ENCODE data around the gene GLRA3.

Gene GLRA3

DNA sequence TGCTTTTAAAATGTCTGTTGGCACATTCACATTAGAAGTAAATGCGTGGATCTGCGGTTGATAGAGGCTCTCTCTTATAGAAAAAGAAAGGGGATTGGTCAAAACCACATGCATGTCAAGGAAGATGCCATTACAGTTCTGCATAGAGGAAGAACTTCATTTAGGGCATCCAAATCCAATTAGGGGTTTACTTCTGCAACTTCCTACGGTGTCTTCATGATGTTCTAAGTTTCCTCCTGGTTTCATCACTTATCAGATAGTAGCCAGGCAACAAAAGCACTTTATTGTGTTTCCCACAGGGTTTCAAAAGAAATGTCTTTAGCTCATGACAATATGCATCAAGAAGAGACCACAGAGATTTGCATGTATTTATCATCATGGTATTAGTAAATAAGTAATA lies 170.8 kb downstream of the GLRA3 start:
- TF ChIP-seq, protein P1, sequence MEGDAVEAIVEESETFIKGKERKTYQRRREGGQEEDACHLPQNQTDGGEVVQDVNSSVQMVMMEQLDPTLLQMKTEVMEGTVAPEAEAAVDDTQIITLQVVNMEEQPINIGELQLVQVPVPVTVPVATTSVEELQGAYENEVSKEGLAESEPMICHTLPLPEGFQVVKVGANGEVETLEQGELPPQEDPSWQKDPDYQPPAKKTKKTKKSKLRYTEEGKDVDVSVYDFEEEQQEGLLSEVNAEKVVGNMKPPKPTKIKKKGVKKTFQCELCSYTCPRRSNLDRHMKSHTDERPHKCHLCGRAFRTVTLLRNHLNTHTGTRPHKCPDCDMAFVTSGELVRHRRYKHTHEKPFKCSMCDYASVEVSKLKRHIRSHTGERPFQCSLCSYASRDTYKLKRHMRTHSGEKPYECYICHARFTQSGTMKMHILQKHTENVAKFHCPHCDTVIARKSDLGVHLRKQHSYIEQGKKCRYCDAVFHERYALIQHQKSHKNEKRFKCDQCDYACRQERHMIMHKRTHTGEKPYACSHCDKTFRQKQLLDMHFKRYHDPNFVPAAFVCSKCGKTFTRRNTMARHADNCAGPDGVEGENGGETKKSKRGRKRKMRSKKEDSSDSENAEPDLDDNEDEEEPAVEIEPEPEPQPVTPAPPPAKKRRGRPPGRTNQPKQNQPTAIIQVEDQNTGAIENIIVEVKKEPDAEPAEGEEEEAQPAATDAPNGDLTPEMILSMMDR (IDR thresholded peaks at IDR 0.05; ENCODE audit: low read depth, low read length), result no peak
- DNase-seq (ENCODE audit: extremely low read depth, low read depth), result no peak

DNA sequence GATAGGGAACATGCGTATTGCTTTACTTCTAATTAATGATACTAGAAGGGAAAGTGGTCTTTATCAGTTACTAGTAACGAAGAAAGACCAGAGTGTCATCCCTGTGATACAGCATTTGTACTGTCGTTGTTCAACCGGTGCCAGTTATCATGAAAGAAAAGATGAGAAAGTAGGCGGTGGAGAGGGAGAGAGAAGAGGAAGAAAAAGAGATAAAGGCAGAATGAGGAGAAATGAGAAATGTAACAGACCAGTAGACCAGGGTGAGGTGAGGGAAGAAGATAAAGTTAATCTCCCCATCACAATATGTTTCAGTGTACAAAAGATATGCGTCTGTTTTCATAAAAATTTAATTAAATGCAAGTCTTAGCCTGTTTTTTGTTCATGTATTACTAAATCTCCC lies 171.6 kb downstream of the GLRA3 start:
- DNase-seq (ENCODE audit: extremely low read depth, low read depth), result no peak
- TF ChIP-seq, protein P1 (IDR thresholded peaks at IDR 0.05; ENCODE audit: low read depth, low read length), result no peak

DNA sequence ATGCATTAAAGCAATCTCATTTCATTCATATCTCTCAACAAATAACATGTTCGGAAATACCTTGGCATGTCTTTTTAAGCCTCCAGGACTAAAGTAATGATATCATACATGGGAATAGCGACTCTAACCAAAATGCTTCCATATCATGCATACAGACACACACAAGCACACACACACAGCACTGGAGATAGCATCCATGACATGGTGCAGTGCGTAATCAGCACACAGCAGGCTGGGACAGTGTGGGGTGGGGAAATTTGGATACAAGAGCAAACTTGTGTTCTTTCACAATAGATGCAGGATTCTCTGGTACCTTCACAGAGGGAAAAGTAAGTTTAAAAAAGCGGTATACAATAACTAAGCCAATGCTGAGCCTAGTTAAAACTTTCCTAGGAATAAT lies 174.4 kb downstream of the GLRA3 start:
- TF ChIP-seq, protein P1 (IDR thresholded peaks at IDR 0.05; ENCODE audit: low read depth, low read length), result no peak
- no peak for DNase-seq (ENCODE audit: extremely low read depth, low read depth)

DNA sequence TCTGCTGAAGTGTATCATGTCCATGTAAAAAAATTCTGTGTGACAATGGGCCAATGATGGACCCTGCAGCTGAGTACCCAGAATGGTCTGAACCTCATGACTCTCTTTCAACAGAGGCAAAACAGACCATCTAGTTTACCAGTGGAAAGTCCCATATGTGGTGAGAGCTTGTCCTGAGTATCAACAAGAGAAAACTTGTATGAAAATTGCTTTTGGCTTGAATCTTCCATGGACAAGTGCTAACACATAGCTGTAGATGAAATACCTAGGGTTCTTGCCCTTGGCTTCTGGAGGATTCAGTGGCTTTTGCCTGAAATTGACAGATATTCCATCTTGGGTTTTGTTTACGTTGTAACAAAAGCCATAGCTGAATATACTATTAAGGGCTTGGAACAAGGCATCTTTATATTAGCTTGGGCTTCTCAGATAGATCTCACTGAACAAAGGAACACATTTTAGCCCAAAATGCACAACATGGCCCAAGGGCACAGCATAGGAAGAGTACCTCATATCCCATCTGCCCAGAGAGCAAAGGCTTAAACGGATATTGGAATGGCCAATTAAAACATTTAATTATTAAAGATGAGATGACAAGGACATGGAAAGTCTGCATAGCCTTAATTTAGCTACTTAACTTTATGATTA lies 178.2 kb downstream of the GLRA3 start:
- DNase-seq (ENCODE audit: extremely low read depth, low read depth), result no peak
- TF ChIP-seq, protein P1 (IDR thresholded peaks at IDR 0.05; ENCODE audit: low read depth, low read length), result no peak

DNA sequence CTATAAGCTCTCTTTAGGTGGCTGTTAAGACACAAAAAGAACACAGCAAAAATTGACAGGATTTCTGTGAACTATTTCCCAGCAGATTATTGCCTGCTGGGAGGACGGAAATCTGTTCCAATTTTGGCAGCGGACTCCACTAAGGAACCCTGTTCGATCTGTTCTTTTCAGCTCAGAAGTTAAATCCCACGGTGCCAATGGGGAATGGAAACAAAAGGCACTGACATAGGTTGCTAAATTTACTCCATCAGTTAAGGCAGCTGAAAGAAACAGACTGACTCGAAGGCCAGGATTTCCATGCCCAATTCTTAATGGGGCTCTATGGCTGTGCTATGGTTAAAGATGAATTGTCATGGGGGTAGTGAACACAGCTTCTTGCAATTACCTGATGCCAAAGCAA lies 180.2 kb downstream of the GLRA3 start:
- TF ChIP-seq, protein P1 (IDR thresholded peaks at IDR 0.05; ENCODE audit: low read depth, low read length), result no peak
- DNase-seq (ENCODE audit: extremely low read depth, low read depth), result no peak

DNA sequence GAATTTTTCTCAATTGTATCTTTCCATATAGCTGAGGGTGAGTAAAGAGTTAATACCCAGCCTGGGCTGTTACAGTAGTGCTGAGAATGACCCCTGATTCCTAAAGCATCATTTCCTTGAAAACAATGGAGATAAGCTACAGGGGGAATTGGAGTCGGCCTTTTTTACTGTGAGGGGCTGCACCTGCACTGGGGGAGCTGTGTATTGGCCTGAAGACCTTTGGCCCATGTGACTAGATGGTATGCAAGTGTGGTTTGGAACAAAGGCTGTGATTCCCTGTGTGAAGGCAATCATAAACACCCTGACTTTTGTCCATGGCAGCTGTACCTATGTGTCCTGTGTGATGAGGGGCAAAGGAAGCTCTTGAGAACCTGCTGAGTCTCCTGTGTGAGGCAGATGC lies 182.7 kb downstream of the GLRA3 start:
- DNase-seq (ENCODE audit: extremely low read depth, low read depth), result no peak
- TF ChIP-seq, protein P1 (IDR thresholded peaks at IDR 0.05; ENCODE audit: low read depth, low read length), result no peak

DNA sequence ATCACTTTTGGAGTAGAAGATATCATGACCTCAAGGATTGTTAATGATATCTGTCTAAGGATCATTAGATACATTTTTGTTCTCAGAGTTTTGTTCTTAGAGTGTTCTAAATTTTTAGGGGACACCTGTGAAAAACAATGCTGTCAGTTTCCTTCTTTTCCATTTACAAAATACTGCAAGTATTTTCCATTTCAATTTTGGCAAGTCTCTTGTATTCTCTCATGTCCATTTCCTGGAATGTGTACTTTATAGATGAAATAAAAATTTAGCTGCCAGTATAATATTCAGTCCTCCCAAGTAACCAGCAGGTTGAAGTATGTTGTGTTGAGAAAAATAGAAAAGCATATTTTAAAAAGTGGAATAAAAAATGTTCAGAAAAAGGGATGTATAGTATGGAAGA lies 188.9 kb downstream of the GLRA3 start:
- DNase-seq (ENCODE audit: extremely low read depth, low read depth), result no peak
- TF ChIP-seq, protein P1 (IDR thresholded peaks at IDR 0.05; ENCODE audit: low read depth, low read length), result no peak
